Adrenal gland (tissue), 5 donors: ENCODE data around the gene OSER1.

Experiments used
- CTCF ChIP-seq, 6 experiments: fragments of 450-650 bp in 4 of 6; fragments of 200-600 bp in 2 of 6; sonication (generic) in 1 of 6; IDR thresholded peaks; 1 replicate in 5 of 6; 2 replicates in 1 of 6; pipeline versions ENCODE4 v1.5.1 to v1.8.0; 2016 to 2021; ENCODE audit warnings: antibody characterized with exemption in 6 of 6, mild to moderate bottlenecking in 2 of 6, moderate library complexity in 1 of 6
- POLR2A ChIP-seq, 2 donors: fragments of 450-650 bp; IDR thresholded peaks; one replicate each; pipeline ENCODE4 v1.6.1; 2017; ENCODE audit warnings: antibody characterized with exemption in 2 of 2, mild to moderate bottlenecking in 2 of 2, moderate library complexity in 1 of 2
- donor health status: DM: no; HTN: no; CAD: no.

- TF ChIP-seq CTCF (IDR thresholded peaks at IDR 0.05) (no peak), POLR2A (IDR thresholded peaks at IDR 0.05) (no peak)
These were observed 35.4 kb upstream of the OSER1 start for GRCh38 chr20:44245977-44246376.
